ENCODE data around the gene OR1A2.
"Not testable (repeated sequence)": the region's sequence is repeated elsewhere in the genome, so short reads cannot be mapped to it uniquely, and the experiment has no call there.

Gene OR1A2, protein sequence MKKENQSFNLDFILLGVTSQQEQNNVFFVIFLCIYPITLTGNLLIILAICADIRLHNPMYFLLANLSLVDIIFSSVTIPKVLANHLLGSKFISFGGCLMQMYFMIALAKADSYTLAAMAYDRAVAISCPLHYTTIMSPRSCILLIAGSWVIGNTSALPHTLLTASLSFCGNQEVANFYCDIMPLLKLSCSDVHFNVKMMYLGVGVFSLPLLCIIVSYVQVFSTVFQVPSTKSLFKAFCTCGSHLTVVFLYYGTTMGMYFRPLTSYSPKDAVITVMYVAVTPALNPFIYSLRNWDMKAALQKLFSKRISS

DNA sequence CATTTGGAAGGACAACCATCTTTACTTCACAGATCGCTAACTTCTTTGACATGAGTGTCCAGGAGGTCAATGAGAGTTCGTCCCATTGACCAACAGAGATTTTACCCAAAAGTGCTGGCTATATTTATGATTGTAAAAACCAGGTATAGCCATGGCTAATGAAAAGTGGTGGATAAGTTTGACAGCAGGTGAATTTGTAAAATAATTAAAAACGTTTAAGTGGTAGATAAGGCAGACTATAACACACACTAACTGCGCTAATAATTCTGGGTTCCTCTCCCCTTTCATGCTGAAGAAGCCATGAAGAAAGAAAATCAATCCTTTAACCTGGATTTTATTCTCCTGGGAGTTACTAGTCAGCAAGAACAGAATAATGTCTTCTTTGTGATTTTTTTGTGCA is at the start of gene OR1A2:
OR1A2 (plus strand) TSS at position 301 of the 400 bp plus-strand sequence; CDS start at position 301, 0 bp downstream.
- no peak for DNase-seq

DNA sequence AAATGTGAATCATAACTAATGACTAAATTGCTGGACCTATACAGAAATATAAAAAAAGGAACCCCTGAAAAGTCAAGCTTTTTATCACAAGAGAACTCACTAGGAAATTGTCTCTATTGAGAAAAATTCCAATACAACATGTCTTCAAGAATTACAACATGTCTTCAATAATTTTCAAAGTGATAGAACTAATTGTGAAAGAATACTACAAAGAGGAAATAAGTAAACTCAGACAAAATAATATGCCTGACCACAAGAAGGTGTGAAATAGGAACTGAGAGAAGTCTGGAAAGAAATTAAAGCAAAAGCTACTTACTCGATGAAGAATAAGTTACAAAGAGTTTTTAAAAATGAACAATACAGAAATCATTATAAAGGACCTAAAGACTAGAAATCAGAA is 40.1 kb upstream of the OR1A2 start:
- peak; percentile 35 for DNase-seq

DNA sequence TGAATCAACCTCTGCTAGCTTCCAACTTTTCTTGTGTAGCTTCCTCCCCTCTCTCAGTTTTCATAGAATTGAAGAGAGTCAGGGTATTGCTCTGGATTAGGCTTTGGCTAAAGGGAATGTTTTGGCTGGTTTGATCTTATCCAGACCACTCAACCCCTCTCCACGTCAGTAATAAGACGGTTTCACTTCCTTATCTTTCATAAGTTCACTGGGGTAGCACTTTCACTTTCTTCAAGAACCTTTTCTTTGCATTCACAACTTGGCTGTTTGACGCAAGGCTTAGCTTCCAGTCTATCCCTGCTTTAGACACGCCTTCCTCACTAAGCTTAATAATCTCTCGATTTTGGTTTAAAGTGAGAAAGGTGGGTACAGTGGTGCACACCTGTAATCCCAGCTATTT is 29.7 kb upstream of the OR1A2 start:
- DNase-seq = peak; percentile 88

DNA sequence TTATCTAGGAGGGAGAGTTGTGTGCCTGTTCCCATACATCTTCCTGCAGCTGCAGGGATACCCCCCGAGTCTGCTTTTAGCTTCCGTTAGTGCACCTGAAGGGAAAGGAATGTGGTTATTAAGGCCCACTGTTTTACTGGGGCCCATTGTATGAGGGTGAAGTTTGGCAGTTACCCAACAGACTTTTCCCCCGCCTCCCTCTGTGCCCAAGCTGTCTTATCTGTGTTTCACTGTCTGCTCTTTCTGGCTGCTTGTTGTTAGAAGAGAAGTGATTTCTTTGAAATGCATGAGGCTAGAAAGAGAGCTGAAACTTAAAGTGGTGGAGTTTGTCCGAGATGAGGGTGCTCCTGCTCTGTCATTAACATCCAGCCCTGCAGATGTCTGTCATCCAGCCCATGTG is 7.4 kb upstream of the OR1A2 start:
- DNase-seq = no peak

DNA sequence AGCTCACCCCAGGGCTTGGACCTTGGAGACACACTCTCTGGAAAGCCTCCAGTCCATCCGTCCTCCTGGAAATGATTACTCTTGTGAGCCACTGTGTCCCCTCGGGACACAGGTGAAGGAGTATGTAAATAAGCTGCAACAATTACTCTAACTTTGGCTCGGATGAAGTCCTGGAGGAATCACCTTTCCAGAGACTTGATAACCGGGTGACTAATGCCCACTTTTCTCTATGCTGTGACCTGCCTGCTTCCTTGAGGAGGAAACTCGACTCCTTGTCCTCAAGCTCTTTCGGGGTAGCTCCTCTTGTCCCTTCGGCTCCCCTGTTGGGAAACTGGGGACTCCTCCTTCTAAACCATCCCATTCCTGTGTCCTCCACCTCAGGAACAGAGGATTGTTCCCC is 10.0 kb downstream of the OR1A2 start, which contains the start of gene OR1A1:
OR1A1 (plus strand) TSS at position 301 of the 400 bp plus-strand sequence. CDS start 7,954 bp downstream, outside the sequence.
- DNase-seq = no peak

DNA sequence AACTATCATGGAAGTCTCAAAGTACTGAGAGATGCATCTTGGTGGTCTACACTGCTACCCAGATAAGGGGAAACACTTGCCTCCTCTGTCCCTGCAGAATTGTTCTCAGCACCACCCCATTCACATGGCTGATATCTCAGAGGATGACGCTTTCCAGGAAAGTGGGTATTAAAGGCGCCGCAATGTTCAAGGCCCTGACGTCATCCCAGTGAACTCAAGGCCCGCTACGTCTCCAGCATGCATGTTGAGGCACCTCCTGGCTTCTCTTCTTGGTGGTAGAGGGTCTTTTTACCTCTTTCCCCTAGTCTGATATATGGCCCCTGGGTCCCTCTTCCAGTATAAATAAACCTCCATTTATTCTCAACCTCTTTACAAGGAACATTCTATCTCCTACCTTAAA is 11.2 kb downstream of the OR1A2 start:
- DNase-seq = no peak

DNA sequence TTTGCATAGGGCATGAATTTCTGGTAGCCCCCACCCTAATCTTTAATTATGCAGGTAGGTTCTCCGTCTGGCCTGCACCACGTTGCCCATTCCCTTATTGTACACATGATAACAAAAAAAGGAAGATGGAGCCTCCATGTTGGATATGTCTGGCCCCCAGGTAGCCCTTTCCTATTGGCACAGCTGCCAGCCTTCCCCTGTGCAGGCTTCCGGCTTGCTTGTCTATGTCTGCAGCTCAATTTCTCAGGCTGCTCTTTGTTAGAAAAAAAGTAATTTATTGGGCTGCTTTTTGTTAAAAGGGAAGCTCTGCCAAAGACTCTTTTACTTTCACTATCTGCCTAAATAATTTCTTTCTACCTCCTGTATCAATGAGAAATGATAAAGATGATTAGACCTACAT is 15.7 kb downstream of the OR1A2 start:
- DNase-seq = no peak

DNA sequence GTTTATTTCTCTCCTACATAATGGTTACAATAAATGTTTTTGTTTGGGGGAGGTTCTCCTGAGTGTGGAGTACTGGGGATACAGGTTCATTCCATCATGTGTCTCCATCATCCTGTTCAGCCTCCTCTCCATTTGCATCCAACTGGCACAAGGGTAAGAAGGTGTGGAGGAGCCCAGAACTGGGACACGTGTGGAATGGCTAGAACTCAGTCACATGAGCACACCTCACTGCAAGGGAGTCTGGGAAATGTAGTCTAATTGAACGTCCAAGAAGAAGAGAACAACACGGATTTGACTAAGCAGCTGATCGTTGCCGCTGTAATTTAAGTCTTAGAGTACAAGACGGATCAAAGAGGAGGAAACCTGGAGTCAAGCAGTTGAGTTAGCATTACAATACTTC is 16.3 kb downstream of the OR1A2 start:
- DNase-seq = no peak

DNA sequence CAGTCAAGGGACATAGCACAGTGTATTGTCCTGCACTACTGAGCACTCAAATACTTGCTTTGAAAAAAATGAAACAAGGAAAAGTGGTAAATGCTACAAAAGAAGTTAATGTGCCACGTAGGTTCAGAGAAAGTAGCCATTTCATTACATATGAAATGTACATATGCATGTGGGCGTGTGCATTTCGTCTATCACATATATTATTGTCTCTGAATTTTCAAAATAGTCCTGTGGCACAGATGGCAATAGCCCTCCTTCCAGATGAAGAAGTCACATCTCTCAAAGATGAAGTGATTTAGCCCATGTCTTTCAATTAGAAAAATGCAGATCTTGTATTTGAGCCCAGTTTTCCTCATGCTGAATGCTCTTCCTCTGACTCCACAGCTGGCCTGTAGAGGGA is 22.7 kb downstream of the OR1A2 start:
- DNase-seq = not testable (repeated sequence)

DNA sequence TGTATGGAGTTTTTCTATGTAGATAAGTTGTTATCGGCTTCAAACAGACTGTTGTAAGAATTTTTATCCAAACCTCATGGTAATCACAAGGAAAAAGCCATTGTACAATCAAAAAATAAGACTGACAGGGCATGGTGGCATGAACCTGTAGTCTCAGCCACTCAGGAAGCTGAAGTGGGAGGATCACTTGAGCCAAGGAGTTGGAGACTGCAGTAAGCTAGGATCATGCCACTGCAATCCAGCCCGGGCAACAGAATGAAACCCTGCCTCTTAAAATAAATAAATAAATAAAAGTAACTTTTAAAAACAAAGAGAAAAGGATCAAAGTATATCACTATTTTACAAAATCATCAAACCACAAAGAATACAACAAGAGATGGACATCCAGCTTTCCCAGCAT is 24.5 kb downstream of the OR1A2 start:
- no peak for DNase-seq

DNA sequence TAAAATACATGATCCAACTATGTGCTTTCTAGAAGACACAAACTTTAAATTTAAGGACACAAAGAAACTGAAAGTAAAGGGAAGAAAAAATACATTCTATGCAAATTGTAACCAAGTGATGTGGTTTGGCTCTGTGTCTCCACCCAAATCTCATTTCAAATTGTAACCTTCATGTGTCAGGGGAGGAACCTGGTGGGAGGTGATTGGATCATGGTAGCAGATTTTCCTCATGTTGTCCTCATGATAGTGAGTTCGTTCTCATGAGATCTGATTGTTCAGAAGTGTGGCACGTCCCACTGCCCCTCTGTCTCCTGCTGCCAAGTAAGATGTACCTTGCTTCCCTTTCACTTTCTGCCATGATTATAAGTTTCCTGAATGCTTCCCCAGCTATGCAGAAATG is 25.2 kb downstream of the OR1A2 start:
- peak; percentile 26 for DNase-seq

DNA sequence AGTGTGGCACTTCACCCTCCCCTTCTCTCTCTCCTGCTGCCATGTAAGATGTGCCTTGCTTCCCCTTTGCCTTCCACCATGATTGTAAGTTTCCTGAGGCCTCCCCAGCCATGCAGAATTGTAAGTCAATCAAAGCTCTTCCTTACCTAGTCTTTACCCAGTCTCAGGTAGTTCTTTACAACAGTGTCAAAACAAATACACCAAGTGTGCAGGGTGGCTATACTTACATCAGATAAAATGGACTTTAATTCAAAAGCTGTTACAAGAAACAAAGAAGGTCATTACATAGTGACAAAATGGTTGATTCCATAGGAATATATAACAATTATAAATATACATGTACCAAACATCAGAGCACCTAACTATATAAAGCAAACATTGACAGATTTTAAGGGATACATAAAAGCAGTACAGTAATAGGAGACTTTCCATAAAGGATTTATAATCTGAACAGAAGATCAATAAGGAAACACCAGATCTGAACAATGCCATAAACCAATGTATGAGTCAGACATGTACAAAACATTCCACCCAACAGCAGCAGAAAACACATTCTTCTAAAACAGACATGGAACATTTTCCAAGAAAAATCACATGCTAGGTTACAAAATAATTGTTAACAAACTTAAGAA is 27.5 kb downstream of the OR1A2 start:
- DNase-seq = not testable (repeated sequence)

DNA sequence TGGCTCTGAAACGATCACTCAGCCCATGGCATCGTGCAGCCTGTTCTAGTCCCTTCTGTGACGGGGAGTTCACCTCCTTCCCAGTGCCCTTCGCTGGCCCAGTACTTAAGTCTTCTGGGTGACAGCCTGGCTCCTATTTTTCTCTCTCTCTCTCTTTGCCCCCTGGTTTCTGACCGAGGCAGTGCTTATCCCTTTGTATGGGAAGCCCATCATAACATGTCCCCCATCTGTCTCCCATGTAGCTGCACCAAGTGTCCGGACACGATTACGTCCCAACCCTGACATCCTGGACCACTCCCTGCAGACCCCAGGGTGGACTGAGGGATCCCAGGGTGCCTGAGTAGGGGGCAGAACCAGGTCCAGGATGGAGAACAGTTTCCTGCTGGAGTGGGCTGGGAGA is 35.0 kb downstream of the OR1A2 start:
- not testable (repeated sequence) for DNase-seq

DNA sequence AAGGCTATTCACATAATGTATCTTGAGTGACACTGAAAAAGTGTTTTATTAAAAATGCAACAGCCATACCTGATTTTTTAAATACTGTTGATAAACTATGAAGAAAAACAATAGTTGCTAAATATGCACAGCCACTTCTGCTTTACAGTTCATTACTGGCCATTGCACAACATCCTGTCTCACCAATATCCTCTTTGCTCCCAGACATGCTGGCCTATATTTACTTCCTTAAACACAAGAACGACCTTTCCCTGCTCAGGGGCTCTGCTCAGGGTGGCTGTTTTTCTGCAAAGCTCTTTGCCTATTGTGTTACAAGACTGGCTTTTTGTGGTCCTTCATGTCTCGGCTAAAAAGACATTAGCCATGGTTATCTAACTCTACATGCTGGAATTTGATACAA is 41.4 kb downstream of the OR1A2 start:
- peak; percentile 62 for DNase-seq

DNA sequence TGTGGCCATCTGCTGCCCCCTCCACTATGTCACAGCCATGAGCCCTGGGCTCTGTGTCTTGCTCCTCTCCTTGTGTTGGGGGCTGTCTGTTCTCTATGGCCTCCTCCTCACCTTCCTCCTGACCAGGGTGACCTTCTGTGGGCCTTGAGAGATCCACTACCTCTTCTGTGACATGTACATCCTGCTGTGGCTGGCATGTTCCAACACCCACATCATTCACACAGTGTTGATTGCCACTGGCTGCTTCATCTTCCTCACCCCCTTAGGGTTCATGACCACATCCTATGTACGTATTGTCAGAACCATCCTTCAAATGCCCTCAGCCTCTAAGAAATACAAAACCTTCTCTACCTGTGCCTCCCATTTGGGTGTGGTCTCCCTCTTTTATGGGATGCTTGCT is 43.7 kb downstream of the OR1A2 start:
- not testable (repeated sequence) for DNase-seq

DNA sequence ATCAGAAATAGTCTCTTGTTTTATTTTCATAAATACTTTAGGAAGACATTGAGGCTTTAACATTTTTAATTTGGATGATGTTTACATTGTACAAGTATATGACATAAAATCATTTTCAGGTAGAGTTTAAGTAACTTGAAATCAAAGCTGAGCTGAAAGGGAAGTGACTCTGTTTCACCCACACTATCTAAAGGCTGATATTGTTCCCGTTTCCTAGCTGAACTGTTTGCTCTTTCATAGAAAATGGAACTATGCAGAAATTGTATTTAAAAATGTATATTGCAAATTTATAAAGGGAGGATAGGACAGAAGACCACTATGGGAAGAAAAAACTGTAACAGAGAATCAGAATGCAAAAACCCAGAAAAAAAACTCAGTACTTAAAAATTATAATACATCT is 47.5 kb downstream of the OR1A2 start:
- DNase-seq = peak; percentile 45

Data from suppressor macrophage treated with lipopolysaccharide for 4 hours (primary cell).